HG02623 (cell line): Measurements from ENCODE around the gene PARN.

Experiments
- ATAC-seq: cut with Tn5 transposase; IDR thresholded peaks from one replicate; pipeline ENCODE4 v1.9.1; 2021; ENCODE audit warnings: moderate library complexity; ENCODE audit not compliant: unreplicated experiment

Gene PARN

DNA sequence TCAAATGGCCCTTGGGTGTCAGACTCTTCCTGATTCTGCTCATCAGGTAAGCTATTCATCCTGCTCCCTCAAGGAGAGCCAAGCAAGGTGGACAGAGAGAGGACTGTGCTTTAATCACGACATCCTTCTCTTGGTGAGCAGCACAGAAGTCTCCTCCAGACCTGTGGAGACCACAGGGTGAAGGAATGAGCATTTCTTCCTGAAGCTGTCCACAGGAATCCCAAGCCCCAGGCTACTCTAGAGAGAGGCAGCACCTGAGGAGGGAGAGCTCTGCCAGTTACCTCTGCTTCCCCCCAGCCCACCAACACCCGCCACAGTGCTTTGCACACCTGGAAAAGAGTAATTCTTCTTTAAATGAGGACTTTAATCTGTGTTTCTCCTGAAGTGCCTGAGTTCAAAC is 100.0 kb downstream of the PARN start:
- ATAC-seq, result no peak

DNA sequence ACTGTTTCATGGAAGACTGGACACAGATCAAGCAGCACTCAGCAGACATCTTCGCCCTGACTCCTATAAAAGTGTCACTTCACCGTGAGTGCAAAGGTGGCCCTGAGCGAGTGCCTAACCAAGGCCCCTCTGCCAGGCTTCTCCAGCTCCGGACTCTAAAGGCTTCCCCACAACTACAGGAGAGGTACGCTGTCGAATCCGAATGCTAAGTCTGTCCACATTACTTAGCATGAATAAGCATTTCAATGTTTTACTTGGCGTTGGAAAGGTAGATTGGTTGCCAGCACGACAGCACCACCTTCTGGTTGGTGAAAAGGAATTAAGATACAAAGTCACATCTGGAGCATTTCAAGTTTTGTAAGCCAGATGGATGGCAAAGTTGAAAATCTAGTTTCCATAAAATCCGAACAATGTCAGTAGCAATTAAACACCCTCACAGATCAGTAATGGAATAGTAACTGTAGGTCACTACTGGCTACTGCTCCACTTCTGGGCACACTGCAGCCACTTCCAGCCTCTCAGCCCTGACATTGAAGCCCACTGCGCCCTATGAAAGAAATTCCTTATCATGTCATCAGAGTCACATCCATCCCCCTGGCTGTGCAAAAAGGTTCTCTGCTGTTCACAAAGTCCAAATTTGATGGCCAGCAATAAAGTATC is 100.9 kb downstream of the PARN start:
- ATAC-seq, result no peak

DNA sequence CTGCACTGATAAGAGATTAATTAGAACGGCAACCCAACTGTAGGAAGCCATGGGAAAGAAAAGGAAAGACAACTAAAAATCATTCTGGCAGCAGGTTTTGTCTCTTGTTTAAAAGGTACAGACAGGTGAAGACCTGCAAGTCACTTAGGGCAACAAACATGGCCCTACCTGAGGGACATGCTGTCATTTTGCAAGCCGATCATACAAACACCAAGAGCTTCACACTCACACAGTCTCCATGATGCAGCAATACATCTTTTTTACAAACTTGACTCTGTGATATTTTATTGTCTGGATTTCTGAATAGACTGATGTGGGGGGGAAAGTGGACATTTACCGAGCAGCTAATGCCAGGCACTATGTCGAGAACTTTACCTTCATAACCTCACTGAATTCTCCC is 101.8 kb downstream of the PARN start:
- ATAC-seq, result no peak

DNA sequence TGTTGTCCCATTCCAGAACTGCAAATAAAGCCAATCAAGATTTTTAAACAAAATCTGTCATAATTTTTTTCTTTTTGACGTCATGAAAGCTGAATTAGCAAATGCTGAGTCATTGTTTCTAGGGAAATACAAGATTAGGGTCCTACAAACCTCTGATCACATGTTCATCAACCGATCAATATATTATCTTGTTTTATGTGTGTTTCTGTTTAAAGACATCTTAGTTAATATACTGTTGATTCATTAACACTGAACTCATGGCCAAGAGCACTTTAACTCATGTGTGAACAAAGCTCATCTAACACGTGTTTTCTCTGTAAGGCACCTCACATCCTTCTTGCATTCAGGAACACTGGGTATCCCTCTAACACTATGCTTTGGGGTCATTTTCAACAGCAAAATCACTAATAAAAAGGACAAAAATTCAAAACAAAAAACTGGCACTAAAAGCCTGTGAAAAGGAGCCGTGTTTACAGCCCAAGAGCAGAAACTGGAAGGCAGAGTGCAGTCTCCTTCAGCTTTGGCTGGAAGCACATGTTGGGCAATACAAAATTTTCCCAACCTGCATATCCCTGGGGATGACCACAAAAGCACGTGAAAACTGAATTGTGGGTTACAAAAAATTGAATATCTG is 102.5 kb downstream of the PARN start:
- ATAC-seq, result no peak

DNA sequence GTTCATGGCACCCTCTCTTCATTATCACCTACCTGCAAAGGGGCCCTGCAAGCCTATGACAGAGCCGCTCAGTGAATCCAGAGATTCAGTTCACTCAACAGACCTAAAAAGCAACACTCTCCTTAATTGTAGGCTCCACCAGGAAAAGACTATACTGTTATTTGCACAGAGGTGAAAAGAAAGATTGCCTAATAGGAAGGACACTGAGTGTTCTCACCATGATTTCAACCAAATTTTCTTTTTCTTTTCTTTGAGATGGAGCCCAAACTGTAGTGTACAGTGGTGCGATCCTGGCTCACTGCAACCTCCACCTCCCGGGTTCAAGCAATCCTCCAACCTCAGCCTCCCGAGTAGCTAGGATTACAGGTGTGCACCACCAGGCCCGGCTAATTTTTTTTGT is 104.5 kb downstream of the PARN start:
- no peak for ATAC-seq

DNA sequence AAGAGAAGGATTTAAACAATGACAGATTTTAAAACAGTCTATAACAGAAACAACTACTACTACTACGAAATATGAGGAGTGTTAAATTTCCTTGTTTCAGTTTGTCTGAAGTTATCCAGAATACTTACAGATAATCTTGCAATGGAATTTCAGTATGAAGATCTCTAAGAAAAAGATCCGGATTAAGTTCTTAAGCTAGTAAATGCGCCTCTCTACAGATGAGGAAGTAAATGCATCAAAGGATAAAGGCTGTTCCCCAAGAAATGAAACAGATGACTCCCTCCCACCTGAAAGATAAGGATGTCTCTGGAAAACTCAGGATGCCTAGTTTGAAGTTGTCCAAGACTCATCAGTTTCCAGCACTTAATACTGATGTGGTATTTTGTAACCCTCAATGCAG is 105.1 kb downstream of the PARN start:
- no peak for ATAC-seq

DNA sequence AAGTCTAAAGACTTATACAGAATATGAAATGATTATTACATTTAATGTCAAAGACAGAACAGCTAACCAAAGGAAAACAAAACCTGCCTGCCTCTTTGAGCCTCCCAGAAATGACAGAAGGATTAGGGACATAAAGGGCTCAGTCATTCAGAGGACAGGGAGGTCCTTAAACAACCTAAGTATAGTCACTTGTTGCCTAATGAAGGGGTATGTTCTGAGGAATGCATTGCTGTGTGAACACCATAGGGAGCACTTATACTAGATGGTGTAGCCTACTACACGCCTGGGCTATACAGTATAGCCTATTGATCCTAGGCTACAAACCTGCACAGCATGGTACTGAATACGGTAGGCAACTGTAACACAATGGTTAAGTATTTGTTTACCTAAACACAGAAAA is 106.4 kb downstream of the PARN start:
- ATAC-seq, result no peak

DNA sequence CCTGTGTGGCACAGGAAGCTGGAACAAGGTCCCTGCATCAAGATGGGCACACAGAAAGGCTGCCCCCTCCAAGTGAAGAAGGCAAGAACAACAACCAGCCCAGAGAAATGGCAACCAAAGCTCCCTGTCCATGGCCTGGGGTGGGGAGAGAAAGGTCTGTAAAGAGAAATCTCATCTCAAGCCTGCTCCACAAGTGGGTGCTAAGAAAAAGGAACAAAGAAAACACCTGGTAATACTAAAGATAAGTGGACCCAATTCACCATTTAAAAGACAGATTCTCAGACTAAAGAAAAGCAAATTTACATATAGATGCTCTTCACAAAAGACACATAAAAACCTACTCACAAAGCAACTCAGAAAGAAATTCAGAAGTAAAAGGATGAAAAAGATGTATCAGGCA is 107.4 kb downstream of the PARN start:
- ATAC-seq, result no peak

DNA sequence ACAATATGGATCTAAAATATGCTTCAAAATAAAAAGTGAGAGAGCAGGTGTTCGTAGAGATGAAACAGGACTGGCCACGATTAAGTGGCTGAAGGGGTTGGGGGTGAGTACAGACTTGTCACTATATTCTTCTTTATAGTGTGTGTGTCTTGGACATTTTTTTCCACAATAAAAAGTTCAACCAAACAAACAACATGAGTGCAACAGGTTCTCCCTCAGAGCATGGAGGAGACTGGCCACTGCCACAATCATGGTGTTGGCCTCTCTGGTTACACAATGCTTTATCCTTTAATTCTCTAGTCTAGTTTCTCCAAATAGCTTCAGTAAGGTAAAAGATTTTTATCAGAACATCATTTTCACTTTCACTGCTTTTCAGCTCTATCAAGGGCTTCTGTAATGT is 109.3 kb downstream of the PARN start:
- ATAC-seq, result no peak

DNA sequence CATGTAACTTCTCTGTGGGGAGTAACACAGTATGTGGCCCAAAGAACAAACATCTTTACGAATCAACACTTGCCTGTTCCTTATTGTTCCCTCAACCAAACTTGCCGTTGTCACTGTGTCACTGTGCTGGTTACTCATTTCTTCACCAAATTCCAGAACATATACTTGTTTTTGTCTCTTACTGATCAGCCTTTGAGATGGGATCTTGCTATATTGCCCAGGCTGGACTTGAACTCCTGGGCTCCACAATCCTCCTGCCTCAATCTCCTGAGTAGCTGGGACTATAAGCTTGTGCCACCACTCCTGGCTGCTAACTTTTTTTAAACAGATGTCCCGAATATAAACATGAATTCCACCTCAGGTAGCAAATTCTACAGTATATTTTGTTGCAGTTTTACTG is 115.1 kb downstream of the PARN start:
- no peak for ATAC-seq

DNA sequence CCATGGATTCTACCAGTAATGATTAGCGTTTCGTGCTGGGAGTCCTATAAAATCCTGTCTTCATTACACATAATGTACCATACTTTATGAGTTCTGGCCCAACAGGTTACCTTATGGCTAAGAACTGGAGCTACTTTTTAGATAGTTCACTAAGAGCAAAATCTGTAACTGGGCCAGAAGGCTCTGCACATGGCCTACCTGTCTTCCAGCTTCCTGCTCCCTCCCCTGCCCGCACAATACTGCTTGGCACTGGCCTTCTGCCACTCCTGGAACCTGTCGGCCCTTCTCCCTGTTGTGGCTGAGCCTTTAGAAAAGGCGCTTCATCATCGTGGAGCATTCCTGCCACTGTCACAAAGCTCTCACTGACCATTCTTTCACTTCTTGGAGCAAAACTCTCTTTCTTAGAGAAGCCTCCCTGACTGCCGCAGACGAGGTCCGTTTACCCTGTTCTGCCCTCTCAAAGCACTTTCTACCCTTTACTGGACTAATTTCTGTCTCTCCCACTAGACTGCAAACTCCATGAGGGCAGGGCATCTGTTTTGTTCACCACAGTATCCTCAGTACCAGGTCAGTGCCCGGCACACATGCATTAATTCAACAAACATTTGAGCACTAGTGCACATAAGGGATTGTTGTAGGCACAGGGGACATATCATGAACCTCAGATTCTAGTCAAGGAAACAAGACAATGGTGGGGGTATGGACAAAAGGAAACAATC is 116.5 kb downstream of the PARN start:
- no peak for ATAC-seq

DNA sequence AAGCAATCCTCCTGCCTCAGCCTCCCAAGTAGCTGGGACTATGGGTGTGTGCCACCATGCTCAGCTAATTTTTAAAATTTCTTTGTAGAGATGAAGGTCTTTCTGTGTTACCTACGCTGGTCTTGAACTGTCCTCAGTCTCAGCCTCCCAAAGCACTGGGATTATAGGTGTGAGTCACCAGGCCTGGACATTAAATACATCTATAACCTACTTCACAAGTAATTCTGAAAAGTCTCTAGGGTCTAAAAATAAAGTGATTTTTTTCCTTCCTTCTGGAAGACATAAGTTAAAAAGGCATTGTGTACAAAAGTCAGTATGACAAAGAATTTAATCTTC is 118.3 kb downstream of the PARN start:
- no peak for ATAC-seq

DNA sequence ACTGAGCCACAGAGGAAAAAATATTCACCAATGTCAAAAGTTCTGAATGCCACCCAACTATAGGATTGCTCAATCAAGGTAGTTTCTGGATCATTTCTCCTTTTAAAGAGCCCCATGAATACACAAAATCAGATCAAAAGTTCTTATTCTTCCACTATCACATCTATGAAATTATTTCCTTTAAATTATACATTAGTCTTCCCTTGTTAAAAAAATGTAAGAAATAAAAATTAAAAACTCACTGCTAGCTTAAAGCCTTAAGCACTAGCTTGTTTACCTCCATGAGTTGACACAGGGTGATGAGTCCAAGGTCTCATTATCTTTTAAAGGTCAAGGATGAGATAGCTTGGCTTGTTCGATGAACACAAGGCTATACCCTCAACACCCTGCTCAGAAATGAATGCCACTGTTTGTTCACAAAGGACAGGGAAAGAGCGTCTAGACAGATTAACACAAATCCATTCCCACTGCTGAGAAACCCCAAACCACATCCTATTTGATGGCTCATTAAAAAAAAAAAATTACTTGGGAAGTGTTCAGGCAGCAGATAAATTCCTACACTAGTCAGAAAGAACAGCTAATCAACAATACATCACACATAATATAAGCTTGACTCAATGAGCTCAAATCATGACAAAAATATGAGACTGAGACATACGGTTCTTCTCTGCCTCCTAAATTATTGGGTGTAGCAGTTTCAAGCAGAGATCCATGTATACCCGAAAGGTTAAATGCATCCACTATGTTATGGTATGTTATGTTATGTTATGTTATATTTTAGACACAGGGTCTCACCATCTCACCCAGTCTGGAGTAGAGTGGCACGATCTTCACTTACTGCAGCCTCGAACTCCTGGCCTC is 118.9 kb downstream of the PARN start:
- ATAC-seq, result no peak

DNA sequence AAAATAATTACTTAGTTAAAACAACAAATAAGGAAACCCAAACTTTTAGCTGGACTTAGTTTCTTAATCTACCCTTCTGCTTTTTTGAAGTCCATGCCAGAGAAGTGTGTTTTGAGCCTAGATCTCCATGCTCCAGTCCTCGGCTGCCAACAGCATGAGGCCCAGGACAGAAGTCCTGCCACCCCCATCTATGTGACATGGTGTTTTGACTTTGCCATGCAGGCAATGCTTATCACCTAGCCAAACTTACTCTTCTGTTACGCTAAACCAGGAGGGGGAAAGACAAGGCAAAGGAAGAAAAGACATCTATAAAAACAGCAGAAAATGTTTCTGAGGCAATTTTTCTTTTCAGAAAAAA is 119.5 kb downstream of the PARN start:
- no peak for ATAC-seq

DNA sequence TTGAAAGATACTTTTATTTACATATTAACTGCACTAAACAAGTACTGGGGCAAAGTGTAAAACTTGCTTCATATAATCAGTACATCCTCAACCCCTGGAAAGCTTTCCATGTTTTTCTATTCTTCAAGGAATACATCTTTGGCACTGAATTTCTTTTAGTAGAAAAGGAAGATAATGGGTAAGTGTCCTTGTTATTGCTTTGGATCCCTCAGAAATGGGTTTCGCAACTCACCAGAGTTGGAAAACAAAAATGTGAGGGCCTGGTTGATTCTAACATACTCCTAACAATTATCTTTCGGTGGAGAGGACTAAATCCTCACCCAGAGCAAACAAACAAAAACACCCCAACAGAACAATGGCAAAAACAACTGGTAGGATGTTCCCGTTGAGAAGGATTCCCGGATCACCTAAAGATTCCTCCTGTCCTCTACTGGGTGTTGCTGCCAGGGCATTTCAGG is 120.4 kb downstream of the PARN start:
- no peak for ATAC-seq

DNA sequence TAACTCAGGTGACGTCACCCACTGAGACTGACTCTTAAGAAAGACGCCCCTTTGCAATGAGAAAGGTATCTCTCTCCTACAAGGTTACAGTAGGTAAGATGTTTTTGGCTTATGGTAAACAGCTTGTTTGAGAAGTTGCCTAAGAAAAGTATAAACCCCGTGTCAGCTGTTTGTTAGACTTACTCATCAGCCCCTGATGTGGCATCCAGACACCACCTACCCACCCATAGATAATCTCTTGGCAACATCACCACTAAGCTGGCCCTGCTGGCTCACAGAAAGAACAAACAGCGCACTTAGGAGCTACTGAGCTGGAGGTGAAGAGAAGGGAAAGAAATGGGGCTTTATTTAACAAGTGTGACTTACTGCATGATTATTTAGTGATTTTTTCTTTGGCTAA is 121.0 kb downstream of the PARN start:
- ATAC-seq, result no peak

DNA sequence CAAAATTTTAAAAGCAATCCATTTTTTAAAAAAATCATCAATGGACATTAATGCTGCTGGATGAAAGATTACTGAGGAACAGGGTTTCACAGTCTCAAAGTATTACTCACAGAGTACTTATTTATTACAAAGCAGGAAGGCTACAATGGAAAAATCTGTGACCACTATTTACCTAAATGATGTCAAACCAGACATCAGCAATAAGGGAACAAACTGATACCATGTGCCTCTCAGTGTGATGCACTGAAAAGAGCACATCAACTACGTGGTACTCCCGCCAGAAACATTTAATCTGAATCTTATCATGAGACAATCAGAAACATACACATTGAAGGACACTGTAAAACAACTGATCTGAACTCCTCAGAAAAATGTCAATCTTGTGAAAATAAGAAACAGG is 124.2 kb downstream of the PARN start:
- ATAC-seq, result no peak

DNA sequence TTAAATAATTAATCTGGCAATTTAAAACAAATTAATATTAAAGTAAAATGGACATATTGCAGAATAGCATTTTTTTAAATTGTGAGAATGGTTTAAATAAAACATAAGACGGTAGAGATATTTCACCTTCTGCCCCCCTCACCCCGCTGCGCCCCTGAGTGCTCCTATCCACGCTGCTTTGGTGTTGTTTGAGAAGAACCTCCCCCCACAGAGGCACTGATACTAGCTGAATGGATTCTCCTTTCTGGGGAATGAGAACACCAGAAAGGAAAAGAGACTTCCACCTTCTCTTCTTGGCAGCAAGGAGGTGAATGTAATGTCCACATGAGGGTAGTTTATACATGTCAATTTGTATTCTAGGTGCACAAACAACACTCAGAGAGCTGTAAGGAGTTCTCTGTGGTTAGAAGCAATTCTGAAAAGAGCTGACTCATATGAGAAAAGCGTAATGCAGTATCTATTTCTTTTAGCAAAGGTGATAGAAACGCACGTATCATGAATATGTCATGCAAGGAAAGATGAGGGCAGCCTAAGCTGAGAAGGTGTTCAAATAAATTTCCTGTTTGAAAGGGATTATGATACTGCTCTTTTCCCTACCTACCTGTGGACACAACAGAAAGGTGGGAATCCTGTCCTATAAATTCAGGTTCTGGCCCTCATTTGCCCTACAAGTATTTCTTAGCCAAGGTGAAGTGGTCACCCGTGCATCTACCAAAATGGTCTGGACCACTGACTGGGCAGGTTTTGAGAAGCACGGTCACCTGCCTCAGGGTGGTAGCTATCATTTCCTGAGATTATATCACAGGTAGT is 126.9 kb downstream of the PARN start:
- peak; percentile 50 for ATAC-seq

DNA sequence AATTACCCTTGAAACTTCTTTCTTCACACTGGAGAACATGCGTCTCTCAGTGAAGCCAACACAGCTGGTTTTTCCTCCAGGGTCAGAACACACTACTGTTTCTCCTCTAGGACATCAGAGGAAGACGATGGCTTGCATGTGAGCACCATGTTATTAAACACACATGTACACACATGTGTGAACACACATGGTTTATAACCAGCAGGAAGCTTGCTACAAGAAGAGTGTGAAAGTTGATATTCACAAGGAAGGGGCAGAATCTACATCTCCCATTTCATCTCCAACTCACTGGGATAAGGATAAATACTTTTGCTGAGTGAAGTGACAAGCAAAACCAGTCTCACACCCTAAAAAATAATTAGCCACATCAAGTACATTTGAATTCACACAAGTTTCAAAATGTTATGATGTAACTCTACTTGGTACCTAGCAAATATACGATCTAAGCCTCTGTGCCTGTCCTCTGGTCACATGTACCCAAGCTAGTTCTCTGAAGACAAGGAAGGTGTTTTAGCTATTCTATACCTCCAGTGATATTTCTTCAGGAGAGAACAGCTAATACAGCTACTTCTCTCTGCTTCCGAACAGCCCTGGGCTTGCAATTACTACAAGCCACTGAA is 127.7 kb downstream of the PARN start:
- ATAC-seq, result no peak
